Renal pelvis (tissue), 12 donors: ENCODE measurements around the gene PA2G4. TPM values are rescaled to one million over a fixed set of nuclear protein-coding genes. Genes with fewer than 3 reads are reported as not detected.
"Not testable (repeated sequence)": the region's sequence is repeated elsewhere in the genome, so short reads cannot be mapped to it uniquely, and the experiment has no call there.

Experiments used
- DNase-seq: peaks from one replicate; pipeline ENCODE4 v3.0.0-alpha.2; 2013
- long read RNA-seq, 16 experiments: transcript quantifications; one replicate each; lab custom pipeline, GENCODE V29; 2026
- polyA plus RNA-seq, 3 donors: library from polyadenylated mRNA; unstranded; fragments of 120-200 nt; gene quantifications; one replicate each; pipeline ENCODE4 v1.2.1, GENCODE V29; 2013; ENCODE audit not compliant: insufficient read length in 3 of 3

PA2G4 gene
- 100 to 1,000 TPM; 140 to 173 (median 148) TPM for polyA plus RNA-seq
- long read RNA-seq, donor 1, transcript PA2G4-201 (13 exons, 2,577 nt), result major isoform, 41 of 116 reads
- long read RNA-seq, donor 1, partial matches to known transcripts, result 67 of 116 reads
- long read RNA-seq, donor 1, other reads (novel, unspliced or antisense), result 8 of 116 reads
- long read RNA-seq, donor 2, transcript PA2G4-201 (13 exons, 2,577 nt), result major isoform, 71 of 157 reads
- long read RNA-seq, donor 2, partial matches to known transcripts, result 78 of 157 reads
- long read RNA-seq, donor 2, other reads (novel, unspliced or antisense), result 8 of 157 reads
- long read RNA-seq, donor 3, transcript PA2G4-201 (13 exons, 2,577 nt), result major isoform, 49 of 170 reads
- long read RNA-seq, donor 3, partial matches to known transcripts, result 114 of 170 reads
- long read RNA-seq, donor 3, other reads (novel, unspliced or antisense), result 7 of 170 reads
- long read RNA-seq, donor 4, transcript PA2G4-201 (13 exons, 2,577 nt), result major isoform, 65 of 102 reads
- long read RNA-seq, donor 4, partial matches to known transcripts, result 17 of 102 reads
- long read RNA-seq, donor 4, other reads (novel, unspliced or antisense), result 20 of 102 reads
- long read RNA-seq, donor 5, transcript PA2G4-201 (13 exons, 2,577 nt), result major isoform, 18 of 58 reads
- long read RNA-seq, donor 5, partial matches to known transcripts, result 40 of 58 reads
- long read RNA-seq, donor 5, other reads (novel, unspliced or antisense), result 0 of 58 reads
- long read RNA-seq, donor 6, transcript PA2G4-201 (13 exons, 2,577 nt), result major isoform, 49 of 109 reads
- long read RNA-seq, donor 6, partial matches to known transcripts, result 53 of 109 reads
- long read RNA-seq, donor 6, other reads (novel, unspliced or antisense), result 7 of 109 reads
- long read RNA-seq, donor 7, transcript PA2G4-201 (13 exons, 2,577 nt), result major isoform, 21 of 200 reads
- long read RNA-seq, donor 7, partial matches to known transcripts, result 173 of 200 reads
- long read RNA-seq, donor 7, other reads (novel, unspliced or antisense), result 6 of 200 reads
- long read RNA-seq, donor 8, transcript PA2G4-201 (13 exons, 2,577 nt), result major isoform, 16 of 31 reads
- long read RNA-seq, donor 8, partial matches to known transcripts, result 15 of 31 reads
- long read RNA-seq, donor 8, other reads (novel, unspliced or antisense), result 0 of 31 reads
- long read RNA-seq, donor 9, transcript PA2G4-201 (13 exons, 2,577 nt), result major isoform, 72 of 192 reads
- long read RNA-seq, donor 9, partial matches to known transcripts, result 110 of 192 reads
- long read RNA-seq, donor 9, other reads (novel, unspliced or antisense), result 9 of 192 reads
- long read RNA-seq, donor 10, transcript PA2G4-201 (13 exons, 2,577 nt), result major isoform, 32 of 124 reads
- long read RNA-seq, donor 10, partial matches to known transcripts, result 80 of 124 reads
- long read RNA-seq, donor 10, other reads (novel, unspliced or antisense), result 12 of 124 reads
- long read RNA-seq, donor 11, transcript PA2G4-201 (13 exons, 2,577 nt), result major isoform, 16 of 97 reads
- long read RNA-seq, donor 11, partial matches to known transcripts, result 81 of 97 reads
- long read RNA-seq, donor 11, other reads (novel, unspliced or antisense), result 0 of 97 reads
- long read RNA-seq, donor 12, transcript PA2G4-201 (13 exons, 2,577 nt), result major isoform, 67 of 145 reads
- long read RNA-seq, donor 12, partial matches to known transcripts, result 66 of 145 reads
- long read RNA-seq, donor 12, other reads (novel, unspliced or antisense), result 12 of 145 reads
- long read RNA-seq, donor 13, transcript PA2G4-201 (13 exons, 2,577 nt), result major isoform, 10 of 84 reads
- long read RNA-seq, donor 13, partial matches to known transcripts, result 67 of 84 reads
- long read RNA-seq, donor 13, other reads (novel, unspliced or antisense), result 6 of 84 reads
- long read RNA-seq, donor 14, result 0 reads
- long read RNA-seq, donor 15, transcript PA2G4-201 (13 exons, 2,577 nt), result major isoform, 55 of 102 reads
- long read RNA-seq, donor 15, partial matches to known transcripts, result 46 of 102 reads
- long read RNA-seq, donor 15, other reads (novel, unspliced or antisense), result 0 of 102 reads
- long read RNA-seq, donor 16, transcript PA2G4-201 (13 exons, 2,577 nt), result major isoform, 64 of 180 reads
- long read RNA-seq, donor 16, partial matches to known transcripts, result 104 of 180 reads
- long read RNA-seq, donor 16, other reads (novel, unspliced or antisense), result 12 of 180 reads

DNA sequence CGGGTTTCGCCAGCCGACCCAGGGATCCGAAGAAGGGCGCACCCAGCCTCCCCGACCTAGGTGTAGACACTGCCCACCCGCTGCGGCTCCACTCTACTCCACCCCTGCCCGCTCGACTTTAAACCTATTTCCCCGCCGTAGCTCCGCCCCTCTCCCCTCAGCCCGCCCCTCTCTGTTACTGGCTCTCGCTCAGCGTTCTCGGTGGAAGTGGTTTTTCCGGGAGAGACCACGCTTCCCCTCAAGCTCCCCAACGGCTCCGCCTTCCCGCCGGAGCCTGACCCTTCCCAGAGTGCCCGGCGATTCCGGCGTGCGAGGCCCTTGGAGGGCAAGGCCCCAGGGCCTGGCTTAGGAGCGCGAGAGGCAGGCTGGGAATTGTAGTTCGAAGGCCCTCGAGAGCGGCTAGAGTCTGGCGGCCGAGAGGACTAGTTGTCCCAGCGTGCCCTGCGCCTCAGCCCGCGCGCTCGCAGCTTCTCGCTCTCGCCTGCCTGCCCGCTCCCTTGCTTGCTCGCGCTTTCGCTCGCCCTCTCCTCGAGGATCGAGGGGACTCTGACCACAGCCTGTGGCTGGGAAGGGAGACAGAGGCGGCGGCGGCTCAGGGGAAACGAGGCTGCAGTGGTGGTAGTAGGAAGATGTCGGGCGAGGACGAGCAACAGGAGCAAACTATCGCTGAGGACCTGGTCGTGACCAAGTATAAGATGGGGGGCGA is at the start of gene PA2G4:
Gene PA2G4, plus strand, starts transcription at position 451 of the 706 bp plus-strand sequence. Its CDS starts 179 bp downstream, at position 630.
- DNase-seq, result peak; percentile 99

DNA sequence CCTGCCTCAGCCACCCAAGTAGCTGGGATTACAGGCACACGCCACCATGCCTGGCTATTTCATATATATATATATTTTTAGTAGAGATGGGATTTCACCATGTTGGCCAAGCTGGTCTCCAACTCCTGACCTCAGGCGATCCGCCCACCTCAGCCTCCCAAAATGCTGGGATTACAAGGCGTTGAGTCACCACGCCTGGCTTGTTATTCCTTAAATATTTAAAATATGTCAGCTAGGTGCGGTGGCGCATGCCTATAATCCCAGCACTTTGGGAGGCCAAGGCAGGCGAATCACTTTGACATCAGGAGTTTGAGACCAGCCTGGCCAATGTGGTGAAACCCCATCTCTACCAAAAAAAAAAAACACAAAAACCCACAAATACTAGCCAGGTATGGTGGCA is 44.4 kb upstream of the PA2G4 start:
- DNase-seq, result not testable (repeated sequence)

DNA sequence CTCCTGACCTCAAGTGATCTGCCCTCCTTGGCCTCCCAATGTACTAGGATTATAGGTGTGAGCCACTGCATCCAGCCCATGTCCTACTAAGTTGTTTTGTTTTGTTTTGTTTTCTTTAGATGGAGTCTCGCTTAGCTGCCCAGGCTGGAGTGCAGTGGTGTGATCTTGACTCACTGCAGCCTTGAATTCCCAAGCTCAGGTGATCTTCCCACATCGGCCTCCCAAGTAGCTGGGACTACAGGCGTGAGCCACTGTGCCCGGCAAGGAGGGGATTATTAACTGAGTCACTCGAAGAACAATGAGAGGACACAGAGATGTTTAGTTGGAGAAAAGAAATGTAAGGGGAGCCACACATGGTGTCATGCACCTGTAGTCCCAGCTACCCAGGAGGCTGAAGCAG is 42.4 kb upstream of the PA2G4 start:
- DNase-seq, result no peak

DNA sequence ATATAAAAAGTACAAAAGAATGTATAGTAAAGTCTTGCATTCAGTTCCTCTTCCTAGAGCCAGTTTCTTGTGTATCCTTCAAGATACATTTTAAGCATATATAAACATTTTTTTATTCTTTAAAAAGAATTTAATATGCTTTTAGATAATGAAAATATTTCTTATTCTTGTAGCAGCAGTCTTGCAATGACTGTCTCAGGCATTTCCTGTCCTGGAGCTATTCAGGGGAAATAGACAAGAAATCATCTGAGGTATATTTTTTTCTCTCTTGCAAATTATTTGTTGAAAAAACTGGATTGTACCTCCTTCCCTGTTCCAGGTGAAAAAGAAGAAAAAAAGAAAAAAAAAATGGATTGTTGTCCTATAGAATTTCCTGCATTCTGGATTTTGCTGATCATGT is 41.4 kb upstream of the PA2G4 start:
- DNase-seq, result no peak

DNA sequence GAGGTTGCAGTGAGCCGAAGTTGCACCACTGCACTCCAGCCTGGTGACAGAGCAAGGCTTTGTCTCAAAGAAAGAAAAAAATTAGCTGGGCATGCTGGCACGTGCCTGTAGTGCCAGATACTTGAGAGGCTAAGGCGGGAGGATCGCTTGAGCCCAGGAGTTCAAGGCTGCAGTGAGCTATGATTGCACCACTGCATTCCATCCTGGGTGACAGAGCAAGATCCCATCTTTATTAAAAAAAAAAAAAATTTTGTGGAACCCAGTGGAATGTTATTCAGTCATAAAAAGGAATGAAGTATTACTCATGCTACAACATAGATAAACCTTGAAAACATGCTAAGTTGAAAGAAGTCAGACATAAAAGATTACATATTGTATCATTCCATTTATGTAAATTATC is 32.7 kb upstream of the PA2G4 start:
- no peak for DNase-seq

DNA sequence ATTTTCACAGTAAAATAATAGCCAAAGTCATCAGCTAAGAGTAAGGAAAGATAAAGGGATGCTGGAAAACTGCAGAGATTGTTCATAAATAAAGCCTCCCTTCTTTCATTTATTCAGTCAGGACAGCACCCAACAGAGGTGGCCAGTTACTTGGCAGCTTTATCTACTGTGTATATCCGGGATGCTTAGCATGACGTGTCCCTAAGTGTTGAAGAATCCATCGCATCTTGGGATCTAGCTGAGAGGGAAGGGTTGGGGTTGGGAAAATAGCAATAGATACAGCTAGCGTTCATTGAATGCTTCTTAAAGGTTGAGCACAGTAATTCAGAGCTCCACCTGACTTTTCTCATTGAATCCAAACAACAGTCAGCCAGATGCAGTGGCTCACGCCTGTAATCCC is 30.0 kb upstream of the PA2G4 start:
- DNase-seq, result no peak

DNA sequence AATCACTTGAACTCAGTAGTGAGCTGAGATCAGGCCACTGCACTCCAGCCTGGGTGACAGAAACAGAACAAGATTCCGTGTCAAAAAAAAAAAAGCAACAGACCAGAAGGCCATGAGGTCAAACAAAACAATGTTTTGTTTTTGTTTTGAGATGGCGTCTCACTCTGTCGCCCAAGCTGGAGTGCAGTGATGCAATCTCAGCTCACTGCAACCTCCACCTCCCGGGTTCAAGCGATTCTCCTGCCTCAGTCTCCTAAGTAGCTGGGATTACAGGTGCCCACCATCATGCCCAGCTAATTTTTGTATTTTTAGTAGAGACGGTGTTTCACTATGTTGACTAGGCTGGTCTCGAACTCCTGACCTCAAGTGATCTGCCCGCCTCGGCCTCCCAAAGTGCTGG is 26.4 kb upstream of the PA2G4 start:
- not testable (repeated sequence) for DNase-seq

DNA sequence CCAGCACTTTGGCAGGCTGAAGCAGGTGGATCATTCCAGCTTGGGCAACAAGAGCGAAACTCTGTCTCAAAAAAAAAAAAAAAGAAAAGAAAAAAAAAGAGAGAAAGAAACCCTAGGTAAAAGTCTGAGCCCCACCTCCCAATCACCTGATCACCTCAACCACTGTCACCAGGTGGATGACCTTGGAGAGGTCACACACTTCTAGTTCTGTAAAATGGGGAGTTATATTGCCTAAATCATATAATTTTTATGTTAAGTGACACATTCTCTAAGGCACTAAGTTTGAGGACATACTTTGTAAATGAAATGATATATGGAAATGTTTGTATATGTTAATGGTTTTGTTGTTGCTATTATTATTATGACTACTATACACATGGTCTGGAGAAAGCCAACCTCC is 25.9 kb upstream of the PA2G4 start:
- no peak for DNase-seq

DNA sequence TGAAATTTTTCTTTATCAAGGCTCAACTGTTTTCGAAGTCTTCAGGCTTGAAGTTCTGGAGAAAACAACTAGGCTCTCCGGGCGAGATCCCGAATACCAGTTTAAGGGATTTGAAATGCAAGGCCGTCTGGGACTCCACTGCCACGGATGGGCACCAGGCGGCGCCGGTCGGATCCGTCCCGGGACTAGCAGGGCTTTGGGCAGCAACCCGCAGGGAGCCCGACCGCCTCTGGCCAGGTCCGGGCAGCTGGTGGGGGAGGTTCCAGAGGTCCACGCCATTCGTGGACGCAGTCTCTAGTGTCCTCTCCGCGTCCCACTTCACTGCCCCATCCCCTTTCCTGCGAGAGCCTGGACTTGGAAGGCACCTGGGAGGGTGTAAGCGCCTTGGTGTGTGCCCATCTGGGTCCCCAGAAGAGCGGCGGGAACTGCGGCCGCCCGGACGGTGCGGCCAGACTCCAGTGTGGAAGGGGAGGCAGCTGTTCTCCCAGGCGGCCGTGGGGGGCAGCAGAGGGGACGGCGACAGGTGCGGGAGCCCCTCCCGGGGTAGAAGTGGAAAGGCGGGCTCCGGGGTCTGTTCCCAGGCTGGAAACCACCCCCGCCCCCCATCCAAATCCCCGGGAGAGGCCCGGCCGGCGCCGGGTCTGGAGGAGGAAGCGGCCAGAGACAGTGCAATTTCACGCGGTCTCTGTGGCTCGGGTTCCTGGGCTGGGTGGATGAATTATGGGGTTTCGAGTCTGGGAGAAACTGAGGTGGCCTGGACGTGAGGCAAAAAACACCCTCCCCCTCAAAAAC is 25.2 kb upstream of the PA2G4 start:
- DNase-seq, result peak; percentile 80

DNA sequence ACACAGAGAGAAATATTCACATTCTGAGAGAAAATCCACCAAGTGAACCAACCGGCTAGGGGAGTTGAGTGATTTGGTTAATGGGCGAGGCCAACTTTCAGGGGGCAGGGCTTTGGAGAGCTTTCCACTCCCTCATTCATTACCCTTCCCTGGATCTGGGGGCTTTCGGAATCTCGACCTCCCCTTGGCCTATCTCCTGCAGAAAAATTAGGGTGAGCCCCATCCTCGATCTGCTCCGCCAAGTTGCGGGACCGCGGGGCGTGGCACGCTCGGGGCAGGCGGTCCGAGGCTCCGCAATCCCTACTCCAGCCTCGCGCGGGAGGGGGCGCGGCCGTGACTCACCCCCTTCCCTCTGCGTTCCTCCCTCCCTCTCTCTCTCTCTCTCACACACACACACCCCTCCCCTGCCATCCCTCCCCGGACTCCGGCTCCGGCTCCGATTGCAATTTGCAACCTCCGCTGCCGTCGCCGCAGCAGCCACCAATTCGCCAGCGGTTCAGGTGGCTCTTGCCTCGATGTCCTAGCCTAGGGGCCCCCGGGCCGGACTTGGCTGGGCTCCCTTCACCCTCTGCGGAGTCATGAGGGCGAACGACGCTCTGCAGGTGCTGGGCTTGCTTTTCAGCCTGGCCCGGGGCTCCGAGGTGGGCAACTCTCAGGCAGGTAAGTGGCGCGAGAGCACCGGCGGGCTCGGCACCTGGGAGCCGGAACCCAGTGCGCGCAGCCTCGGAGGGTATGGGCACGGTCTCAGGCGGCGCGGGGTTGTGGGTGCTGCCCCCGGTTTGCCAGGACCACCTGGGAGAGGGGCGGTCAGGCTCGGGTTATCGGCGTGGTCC is 24.4 kb upstream of the PA2G4 start, which contains the start of gene ERBB3:
Gene ERBB3, plus strand, starts transcription at position 443 of the 833 bp plus-strand sequence. Its CDS starts 136 bp downstream, at position 579.
- DNase-seq, result peak; percentile 82

DNA sequence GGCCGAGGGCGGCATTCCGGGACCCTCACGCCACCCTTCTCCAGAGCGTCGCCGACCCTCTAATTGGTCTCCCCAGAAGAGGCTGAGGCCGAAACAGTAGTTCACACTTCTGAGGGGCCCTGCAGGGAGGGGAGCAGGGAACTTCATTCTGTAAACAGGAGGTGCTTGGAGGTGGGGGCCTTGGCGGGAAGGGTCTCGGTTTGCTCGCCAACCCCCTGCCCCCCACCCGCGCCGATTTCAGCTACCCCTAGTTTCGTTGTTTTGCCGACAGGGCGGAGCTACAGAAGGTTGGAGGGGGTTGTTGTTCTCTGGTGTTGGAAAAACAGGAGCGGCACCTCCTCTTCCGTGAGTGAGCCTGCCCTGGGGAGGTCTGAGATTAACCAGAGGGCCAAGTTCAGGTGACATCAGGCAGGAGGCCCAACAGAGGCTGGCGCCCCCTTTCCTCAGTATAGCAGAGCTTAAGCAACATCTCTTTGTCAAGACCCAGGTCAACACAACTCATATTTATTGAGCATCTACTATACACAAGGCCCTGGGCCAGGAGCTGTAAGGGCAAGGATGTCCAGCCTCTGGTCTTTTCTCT is 23.7 kb upstream of the PA2G4 start:
- no peak for DNase-seq

DNA sequence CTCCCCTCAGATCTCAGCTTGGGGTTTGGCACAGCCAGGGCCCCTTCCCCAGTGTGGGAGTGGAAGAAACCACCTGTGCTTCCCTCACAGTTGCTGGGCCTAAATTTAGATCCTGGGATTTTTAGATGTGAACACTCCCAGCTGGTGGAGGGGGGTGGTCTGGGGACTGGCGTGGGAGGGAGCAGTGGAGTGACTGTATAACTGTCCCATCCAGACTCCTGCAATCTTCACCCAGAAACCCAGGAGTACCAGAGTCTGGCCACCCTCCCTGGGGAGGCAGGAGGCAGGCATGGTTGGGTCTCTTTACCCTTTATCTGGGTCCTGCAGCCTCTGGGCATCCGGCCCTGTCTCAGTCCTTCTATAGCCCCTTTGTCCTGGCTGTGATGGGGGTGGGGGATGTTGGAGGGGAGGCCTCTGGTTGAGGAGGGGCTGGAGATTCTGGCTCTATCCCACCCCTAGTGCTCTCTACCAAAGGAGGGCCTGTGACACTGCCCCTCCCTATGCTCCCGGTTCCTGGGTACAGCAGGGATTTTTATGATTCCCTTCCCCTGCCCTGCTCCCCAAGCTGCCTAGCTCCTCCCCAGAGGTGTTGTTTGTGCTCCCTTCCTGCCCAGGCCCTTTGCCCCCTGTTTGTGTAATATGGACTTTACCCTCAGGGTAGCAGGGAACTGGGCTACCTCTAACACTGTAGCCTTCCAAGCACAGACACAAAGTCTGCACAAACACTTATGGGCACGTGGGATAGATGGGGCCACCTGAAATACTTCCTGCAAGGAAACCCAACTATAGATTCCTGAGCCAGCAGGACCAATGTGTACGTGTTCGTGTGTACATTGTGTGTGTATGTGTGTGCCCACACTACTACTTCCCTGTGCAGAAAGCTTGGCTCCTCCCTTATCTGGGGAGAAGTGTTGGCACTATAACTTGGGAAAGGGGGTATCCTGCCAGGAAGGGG is 22.7 kb upstream of the PA2G4 start:
- DNase-seq, result no peak

DNA sequence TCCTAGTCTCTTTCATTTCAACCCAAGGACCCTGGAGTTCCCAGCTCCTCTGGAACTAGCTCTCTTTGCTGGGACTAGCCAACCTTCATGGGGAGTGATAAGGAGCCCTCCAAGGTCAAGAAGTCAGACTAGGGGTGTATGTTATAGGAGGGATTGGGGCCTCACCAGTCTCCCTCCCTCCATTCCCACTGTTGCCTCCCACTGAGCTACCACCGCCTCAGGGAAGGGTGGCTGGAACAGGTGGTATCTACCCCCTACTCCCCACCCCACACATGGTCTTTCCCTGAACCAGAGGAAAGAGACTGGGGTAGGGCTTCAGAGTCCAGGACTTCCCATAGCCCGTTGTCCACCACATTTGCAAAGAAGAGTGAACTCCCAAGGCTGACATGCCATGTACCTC is 22.0 kb upstream of the PA2G4 start:
- DNase-seq, result no peak

DNA sequence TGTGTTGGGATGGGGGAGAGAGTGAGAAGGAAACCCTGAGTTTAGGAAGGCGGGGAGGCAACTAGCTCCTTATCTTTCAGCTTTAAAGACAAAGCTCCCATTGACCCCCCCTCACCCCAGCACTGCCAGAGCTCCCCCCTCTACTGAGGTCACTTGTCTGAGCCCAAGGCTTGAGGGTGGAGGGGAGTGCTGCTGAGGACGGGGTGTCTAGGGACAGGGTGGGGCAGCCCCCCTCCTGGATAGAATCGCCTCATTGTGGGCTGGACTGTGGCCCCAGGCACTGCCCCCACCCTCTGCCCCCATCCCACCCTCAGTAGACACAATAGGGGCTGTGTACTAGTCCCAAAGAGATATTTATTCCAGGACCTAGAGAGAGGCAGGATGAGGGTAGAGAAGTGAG is 21.4 kb upstream of the PA2G4 start:
- DNase-seq, result no peak

DNA sequence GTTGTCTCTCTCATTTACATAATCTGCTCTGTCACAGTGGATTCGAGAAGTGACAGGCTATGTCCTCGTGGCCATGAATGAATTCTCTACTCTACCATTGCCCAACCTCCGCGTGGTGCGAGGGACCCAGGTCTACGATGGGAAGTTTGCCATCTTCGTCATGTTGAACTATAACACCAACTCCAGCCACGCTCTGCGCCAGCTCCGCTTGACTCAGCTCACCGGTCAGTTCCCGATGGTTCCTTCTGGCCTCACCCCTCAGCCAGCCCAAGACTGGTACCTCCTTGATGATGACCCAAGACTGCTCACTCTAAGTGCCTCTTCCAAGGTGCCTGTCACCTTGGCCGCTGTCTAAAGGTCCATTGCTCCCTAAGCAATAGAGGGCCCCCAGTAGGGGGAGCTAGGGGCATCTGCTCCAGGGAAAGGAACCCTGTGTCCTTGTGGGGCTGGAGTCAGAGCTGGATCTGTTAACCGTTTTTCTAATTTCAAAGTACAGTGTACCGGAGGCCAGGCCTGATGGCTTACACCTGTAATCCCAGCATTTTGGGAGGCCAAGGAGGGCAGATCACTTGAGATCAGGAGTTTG is 19.3 kb upstream of the PA2G4 start:
- no peak for DNase-seq
